IMR-90 (cell line): ENCODE results near the gene ANKRD55. TPM values are rescaled to one million over a fixed set of nuclear protein-coding genes. Genes with fewer than 3 reads are reported as not detected.

Source experiments
- ATAC-seq: fragments of 200-7000 bp; cut with Tn5 transposase; 2 replicates; pipeline ENCODE4 v1.9.1; 2020; ENCODE audit warnings: low read depth, mild to moderate bottlenecking, moderate library complexity
- BruUV-seq: library from RNA; stranded (reverse); fragments of 400-500 nt; replicated peaks from 2 replicates; lab custom pipeline; 2021; lab: Mats Ljungman, UMichigan
- CTCF ChIA-PET: fragments of 300-600 bp; formaldehyde crosslinking; extraction: SDS; loops from one replicate; lab custom pipeline; 2021; ENCODE audit warnings: antibody characterized with exemption; lab: Yijun Ruan, JAX
- POLR2A ChIA-PET: fragments of 300-600 bp; sonication (Branson Sonifier 250); formaldehyde crosslinking; loops from one replicate; lab custom pipeline; 2022; ENCODE audit warnings: antibody characterized with exemption; ENCODE audit not compliant: unreplicated experiment; lab: Charles Lee
- DNase-seq: peaks from one replicate; pipeline ENCODE4 v3.0.0; 2013
- H2AFZ ChIP-seq: replicated peaks from 2 replicates; pipeline ENCODE3; 2013; ENCODE audit warnings: low read length, mild to moderate bottlenecking; ENCODE audit not compliant: poor library complexity
- H2AK5ac ChIP-seq: 2 replicates; pipeline ENCODE4 v1.6.1; 2013; ENCODE audit warnings: low read depth, low read length, inconsistent platforms
- H2AK9ac ChIP-seq: replicated peaks from 2 replicates; pipeline ENCODE3; 2013; ENCODE audit warnings: mild to moderate bottlenecking, low read depth, low read length, moderate library complexity; ENCODE audit not compliant: poor library complexity
- H2BK120ac ChIP-seq: 2 replicates; pipeline ENCODE4 v1.6.1; 2013; ENCODE audit warnings: low read depth, low read length, inconsistent platforms
- H2BK15ac ChIP-seq: 3 replicates; pipeline ENCODE4 v1.6.1; 2013; ENCODE audit warnings: low read depth, low read length, inconsistent platforms
- H2BK20ac ChIP-seq: 2 replicates; pipeline ENCODE4 v1.6.1; 2013; ENCODE audit warnings: low read depth, mild to moderate bottlenecking, inconsistent platforms, low read length, moderate library complexity
- H2BK5ac ChIP-seq: 2 replicates; pipeline ENCODE4 v1.6.1; 2013; ENCODE audit warnings: mild to moderate bottlenecking, low read depth, low read length, inconsistent platforms; ENCODE audit not compliant: poor library complexity, severe bottlenecking
- H3K14ac ChIP-seq: replicated peaks from 2 replicates; pipeline ENCODE4 v1.6.1; 2013; ENCODE audit warnings: low read depth, low read length, inconsistent platforms
- H3K18ac ChIP-seq: 2 replicates; pipeline ENCODE4 v1.6.1; 2013; ENCODE audit warnings: low read depth, low read length, control low read depth
- H3K23ac ChIP-seq: 2 replicates; pipeline ENCODE4 v1.6.1; 2013; ENCODE audit warnings: low read depth, low read length, inconsistent platforms
- H3K27ac ChIP-seq: 2 replicates; pipeline ENCODE4 v1.5.1; 2013; ENCODE audit warnings: mild to moderate bottlenecking, control low read depth, low read length; ENCODE audit not compliant: insufficient read depth
- H3K27me3 ChIP-seq: 2 replicates; pipeline ENCODE4 v1.6.1; 2013; ENCODE audit warnings: low read length; ENCODE audit not compliant: control insufficient read depth, insufficient read depth
- H3K36me3 ChIP-seq: 2 replicates; pipeline ENCODE4 v1.6.1; 2013; ENCODE audit warnings: low read length, mixed read lengths; ENCODE audit not compliant: control insufficient read depth, insufficient read depth
- H3K4ac ChIP-seq: 2 replicates; pipeline ENCODE4 v1.6.1; 2013; ENCODE audit warnings: low read depth, low read length, inconsistent platforms
- H3K4me1 ChIP-seq: 2 replicates; pipeline ENCODE4 v1.6.1; 2013; ENCODE audit warnings: low read length, mixed read lengths; ENCODE audit not compliant: control insufficient read depth, insufficient read depth
- H3K4me2 ChIP-seq: 2 replicates; pipeline ENCODE4 v1.6.1; 2013; ENCODE audit warnings: low read depth, mild to moderate bottlenecking, control low read depth, low read length, moderate library complexity
- H3K4me3 ChIP-seq: 2 replicates; pipeline ENCODE4 v1.5.1; 2013; ENCODE audit warnings: low read depth, mild to moderate bottlenecking, control low read depth, low read length, moderate library complexity; ENCODE audit not compliant: insufficient read depth
- H3K56ac ChIP-seq: 2 replicates; pipeline ENCODE4 v1.6.1; 2013; ENCODE audit warnings: low read length, inconsistent platforms; ENCODE audit not compliant: insufficient read depth; ENCODE audit errors: extremely low read depth
- H3K79me1 ChIP-seq, 2 experiments: 2 replicates each; pipeline ENCODE4 v1.6.1; 2013; ENCODE audit warnings: low read length in 2 of 2, inconsistent platforms in 1 of 2, low read depth in 1 of 2
- H3K9ac ChIP-seq: 2 replicates; pipeline ENCODE4 v1.6.1; 2013; ENCODE audit warnings: low read depth, low read length, control low read depth
- H3K9me1 ChIP-seq: 2 replicates; pipeline ENCODE4 v1.6.1; 2013; ENCODE audit warnings: low read length, inconsistent platforms; ENCODE audit not compliant: insufficient read depth
- H3K9me3 ChIP-seq: 2 replicates; pipeline ENCODE4 v1.6.1; 2013; ENCODE audit warnings: low read length; ENCODE audit not compliant: control insufficient read depth, insufficient read depth
- H4K20me1 ChIP-seq: 2 replicates; pipeline ENCODE4 v1.6.1; 2013; ENCODE audit warnings: low read length, inconsistent platforms; ENCODE audit not compliant: insufficient read depth
- H4K5ac ChIP-seq: 2 replicates; pipeline ENCODE4 v1.6.1; 2013; ENCODE audit warnings: mild to moderate bottlenecking, low read depth, low read length, control low read depth
- H4K8ac ChIP-seq, 2 experiments: 2 replicates each; pipeline ENCODE4 v1.6.1; 2013; ENCODE audit warnings: low read depth in 2 of 2, low read length in 2 of 2, control low read depth in 1 of 2, inconsistent platforms in 1 of 2
- H4K91ac ChIP-seq: 2 replicates; pipeline ENCODE4 v1.6.1; 2013; ENCODE audit warnings: low read depth, low read length, inconsistent platforms; ENCODE audit not compliant: insufficient read depth
- CHD1 ChIP-seq: IDR thresholded peaks from 2 replicates; pipeline ENCODE4 v1.6.1; 2012; ENCODE audit warnings: low read depth, low read length, improper control_type of control experiment
- WGBS, 2 experiments: methylation state at CpG; one replicate each; pipeline versions ENCODE4 v1.1.5 to v1.1.7; 2013; ENCODE audit warnings: missing lambda C conversion rate in 2 of 2; ENCODE audit not compliant: insufficient read length in 1 of 2; ENCODE audit errors: extremely low coverage in 2 of 2; 5-methylcytosine and 5-hydroxymethylcytosine counted together
- dilution Hi-C: fragments of 300-500 bp; cut with HindIII; formaldehyde crosslinking; loops from one replicate; pipeline ENCODE4 v1.14.3; 2018; ENCODE audit warnings: low sequenced_read_pairs; ENCODE audit not compliant: unreplicated experiment
- in situ Hi-C: fragments of 300-500 bp; cut with MboI; formaldehyde crosslinking; loops from 3 replicates; pipeline ENCODE4 v1.14.3; 2019; ENCODE audit warnings: low sequenced_read_pairs, inconsistent platforms, mixed read lengths
- intact Hi-C: fragments of 100-400 bp; cut with micrococcal nuclease; formaldehyde crosslinking; loops from 2 replicates; pipeline ENCODE4 v1.10.0; 2022
- polyA plus RNA-seq, 3 experiments: library from polyadenylated mRNA; depleted of rRNA; stranded (reverse); fragments of >200 nt; gene quantifications; 2 replicates each; pipeline ENCODE4 v1.2.3, GENCODE V29; 2012; ENCODE audit warnings: low replicate concordance in 1 of 3
- total RNA-seq: library from RNA; depleted of rRNA; stranded (reverse); fragments of >200 nt; gene quantifications from 2 replicates; pipeline ENCODE4 v1.2.3, GENCODE V29; 2012

The ANKRD55 gene
- total and polyA plus RNA-seq, 2 of the 4 experiments (the other 2 are of a cell fraction): not detected

DNA sequence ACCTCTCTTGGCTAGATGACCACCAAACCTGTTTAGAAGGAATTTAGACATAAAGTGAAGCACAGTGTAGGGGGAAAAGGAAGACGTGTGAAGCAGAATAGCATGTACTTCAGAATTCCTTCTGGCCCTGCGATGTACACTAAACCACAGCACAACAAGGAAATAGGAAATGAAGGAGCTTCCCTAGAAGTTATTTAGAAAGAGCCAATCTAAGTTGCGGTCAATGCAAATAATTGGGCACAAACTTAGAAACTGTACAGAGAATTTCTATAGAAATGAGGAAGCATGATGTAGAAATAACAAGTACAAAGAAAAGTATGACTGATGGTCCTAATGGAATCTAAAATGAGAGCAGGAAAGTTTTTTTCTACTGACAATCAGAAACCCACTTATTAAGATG, 41.5 kb downstream of the ANKRD55 start:
- in situ Hi-C loops (no loop called here), dilution Hi-C loops (no loop called here), intact Hi-C loops (loop anchor here (10.0 kb wide), 1 partner anchor 867 kb away; no protein-coding TSS in a partner anchor)
- DNase-seq (no peak), ATAC-seq (no peak)
- BruUV-seq: no TSS peak
- POLR2A ChIA-PET: no interaction called here
- WGBS, 2 experiments: no CpG with 5 or more reads among the region's 3 CpGs
- no peak overlapping the region for H2AK9ac ChIP-seq
- CTCF ChIA-PET: no interaction called here
- H4K5ac ChIP-seq: no peak overlapping the region
- no peak overlapping the region for H2AFZ ChIP-seq
- H3K4ac ChIP-seq: peak overlapping the region; percentile 56; the same call in 1 of the 2 replicates
- peak overlapping the region; percentile 29 for H3K14ac ChIP-seq
- no peaks in the 10 kb centered on the region for H4K20me1 ChIP-seq
- H2BK20ac ChIP-seq: peak overlapping the region; percentile 76
- no peaks in the 10 kb centered on the region for H3K27me3 ChIP-seq
- H3K36me3 ChIP-seq: no peaks in the 10 kb centered on the region
- H3K9me1 ChIP-seq: no peaks in the 10 kb centered on the region
- H3K23ac ChIP-seq: no peak overlapping the region
- no peak overlapping the region; the same call in 2 of the 3 replicates for H2BK15ac ChIP-seq
- H4K8ac ChIP-seq: no peak overlapping the region
- H2AK5ac ChIP-seq: peak overlapping the region; percentile 0; the same call in 1 of the 2 replicates
- no peak overlapping the region for H3K56ac ChIP-seq
- H3K9ac ChIP-seq: no peak overlapping the region
- H3K9me3 ChIP-seq: peaks cover 2% of the 10 kb centered on the region; the same call in 1 of the 2 replicates
- H3K4me1 ChIP-seq: peaks cover 2% of the 10 kb centered on the region; the same call in 1 of the 2 replicates
- no peak overlapping the region for H3K4me2 ChIP-seq
- no peaks in the 10 kb centered on the region for H3K79me1 ChIP-seq
- H2BK120ac ChIP-seq: peak overlapping the region; percentile 63; the same call in 1 of the 2 replicates
- H3K4me3 ChIP-seq: no peak overlapping the region
- TF ChIP-seq CHD1: no peak
- H2BK5ac ChIP-seq: no peak overlapping the region
- peak overlapping the region; percentile 53; the same call in 1 of the 2 replicates for H3K18ac ChIP-seq
- peak overlapping the region; percentile 13; the same call in 1 of the 2 replicates for H4K91ac ChIP-seq
- no peak overlapping the region for H3K27ac ChIP-seq
